HepG2 (cell line): ENCODE measurements around the gene FBXL13. TPM values are rescaled to one million over a fixed set of nuclear protein-coding genes. Genes with fewer than 3 reads are reported as not detected.
A peak's percentile ranks its signal among the peaks of the same experiment; 100 is the strongest.

Experiments
- ARID2 ChIP-seq: sonication (generic); formaldehyde crosslinking; IDR thresholded peaks from 2 replicates; pipeline ENCODE4 v1.8.1; 2022; ENCODE audit warnings: mild to moderate bottlenecking, missing genetic modification reagents, borderline replicate concordance
- ATF3 ChIP-seq: sonication (generic); formaldehyde crosslinking; IDR thresholded peaks from 2 replicates; pipeline ENCODE4 v1.4.0; 2020; ENCODE audit warnings: missing genetic modification reagents
- BHLHE40 ChIP-seq: IDR thresholded peaks from 2 replicates; pipeline ENCODE4 v1.6.1; 2011; ENCODE audit warnings: low read length, improper control_type of control experiment
- CREB1 ChIP-seq, 2 experiments: fragments of 450-650 bp in 1 of 2; IDR thresholded peaks; 2 replicates each; pipeline ENCODE4 v1.6.1; 2016 to 2017; ENCODE audit warnings: control low read depth in 1 of 2, mild to moderate bottlenecking in 1 of 2, missing compliant biosample characterization in 1 of 2, missing genetic modification characterization in 1 of 2
- ELF3 ChIP-seq: IDR thresholded peaks from 2 replicates; pipeline ENCODE4 v1.6.1; 2016; ENCODE audit warnings: missing genetic modification reagents, missing compliant biosample characterization
- KAT8 ChIP-seq: IDR thresholded peaks from 2 replicates; pipeline ENCODE4 v1.6.1; 2016; ENCODE audit warnings: missing genetic modification reagents, missing compliant biosample characterization
- MLX ChIP-seq: IDR thresholded peaks from 2 replicates; pipeline ENCODE4 v1.6.1; 2016
- NCOR1 ChIP-seq: fragments of 200-600 bp; sonication (generic); IDR thresholded peaks from 2 replicates; pipeline ENCODE4 v1.7.0; 2017; ENCODE audit warnings: antibody characterized with exemption, low read length, borderline replicate concordance
- RCOR2 ChIP-seq: IDR thresholded peaks from 2 replicates; pipeline ENCODE4 v1.6.1; 2016; ENCODE audit warnings: missing biosample characterization, missing genetic modification reagents
- RERE ChIP-seq: IDR thresholded peaks from 2 replicates; pipeline ENCODE4 v1.6.1; 2016; ENCODE audit warnings: low read depth, missing genetic modification reagents, missing compliant biosample characterization
- SPEN ChIP-seq: sonication (generic); formaldehyde crosslinking; IDR thresholded peaks from 2 replicates; pipeline ENCODE4 v1.5.1; 2020; ENCODE audit warnings: low read depth, mild to moderate bottlenecking, missing genetic modification reagents
- ZBTB10 ChIP-seq: sonication (generic); formaldehyde crosslinking; IDR thresholded peaks from 2 replicates; pipeline ENCODE4 v1.4.0; 2020; ENCODE audit warnings: missing genetic modification reagents, borderline replicate concordance
- ZBTB3 ChIP-seq: sonication (generic); formaldehyde crosslinking; IDR thresholded peaks from 2 replicates; pipeline ENCODE4 v1.4.0; 2020; ENCODE audit warnings: low read depth, mild to moderate bottlenecking, moderate library complexity, missing genetic modification reagents, borderline replicate concordance
- ZNF18 ChIP-seq: sonication (generic); formaldehyde crosslinking; IDR thresholded peaks from 2 replicates; pipeline ENCODE4 v1.8.0; 2022; ENCODE audit warnings: mild to moderate bottlenecking, missing genetic modification reagents; ENCODE audit not compliant: insufficient replicate concordance
- ZNF251 ChIP-seq: sonication (generic); formaldehyde crosslinking; IDR thresholded peaks from 2 replicates; pipeline ENCODE4 v1.9.0; 2021; ENCODE audit warnings: mild to moderate bottlenecking, missing genetic modification reagents
- ZNF3 ChIP-seq: IDR thresholded peaks from 2 replicates; pipeline ENCODE4 v1.7.0; 2017; ENCODE audit warnings: inconsistent platforms
- ZNF460 ChIP-seq: sonication (generic); formaldehyde crosslinking; IDR thresholded peaks from 2 replicates; pipeline ENCODE4 v1.5.1; 2020; ENCODE audit warnings: missing genetic modification reagents, mild to moderate bottlenecking, borderline replicate concordance
- ZNF572 ChIP-seq: sonication (generic); formaldehyde crosslinking; IDR thresholded peaks from 2 replicates; pipeline ENCODE4 v1.5.1; 2020; ENCODE audit warnings: mild to moderate bottlenecking, missing genetic modification reagents
- ZSCAN29 ChIP-seq: sonication (generic); formaldehyde crosslinking; conservative IDR thresholded peaks from 2 replicates; pipeline ENCODE4 v1.4.0; 2020; ENCODE audit warnings: mild to moderate bottlenecking, missing genetic modification reagents
- polyA plus RNA-seq, 8 experiments: library from polyadenylated mRNA; depleted of rRNA in 3 of 8; stranded (reverse) in 7 of 8; unstranded in 1 of 8; fragments of >200 nt; fragmentation: Illumina TruSeq in 4 of 8; extraction: Trizol in 4 of 8; gene quantifications; 2 replicates each; pipeline versions ENCODE4 v1.2.1 to v1.2.3, GENCODE V29; 2011 to 2016; ENCODE audit warnings: low read depth in 4 of 8, missing spikeins in 1 of 8, mixed read lengths in 1 of 8; ENCODE audit not compliant: insufficient read depth in 1 of 8
- total RNA-seq, 5 experiments: library from RNA; depleted of rRNA; stranded (reverse); fragments of >200 nt; fragmentation: Illumina TruSeq; extraction: Trizol; gene quantifications; 2 replicates each; pipeline ENCODE4 v1.2.3, GENCODE V29; 2016; ENCODE audit warnings: low read depth in 1 of 5

FBXL13 gene
- total and polyA plus RNA-seq, 2 of the 13 experiments (the other 11 are each of a cell fraction or from before 2014, with no cell fraction given), result 0.24 to 0.77 TPM

GRCh38 chr7:102874166-102874829 lies 200.3 kb downstream of the FBXL13 start (continued):
- TF ChIP-seq ATF3 (CRISPR knock-in tag) (0 out of 2 replicates have a peak, but pooled peaks have one; percentile 38), NCOR1 (no peak), CREB1 (IDR thresholded peaks at IDR 0.05) (no peak), CREB1 (CRISPR knock-in tag; IDR thresholded peaks at IDR 0.05) (no peak), BHLHE40 (no peak), ZNF18 (CRISPR knock-in tag) (peak; percentile 47), ZSCAN29 (CRISPR knock-in tag) (0 out of 2 replicates have a peak, but pooled peaks have one; percentile 15), ELF3 (CRISPR knock-in tag) (peak; percentile 78; the same call in 1 of the 2 replicates), ZNF460 (CRISPR knock-in tag) (no peak), ZNF572 (CRISPR knock-in tag) (no peak), ZNF251 (CRISPR knock-in tag) (no peak), RCOR2 (CRISPR knock-in tag) (no peak), ARID2 (CRISPR knock-in tag) (no peak), KAT8 (CRISPR knock-in tag) (peak; percentile 18; the same call in 1 of the 2 replicates), ZBTB10 (CRISPR knock-in tag) (no peak), SPEN (no peak), RERE (CRISPR knock-in tag) (no peak), ZNF3 (CRISPR knock-in tag) (0 out of 2 replicates have a peak, but pooled peaks have one; percentile 25), ZBTB3 (CRISPR knock-in tag) (no peak), MLX (CRISPR knock-in tag) (no peak)
